NCI-H2196 (cell line): ENCODE measurements around the gene LASP1.
"Not testable (repeated sequence)": the region's sequence is repeated elsewhere in the genome, so short reads cannot be mapped to it uniquely, and the experiment has no call there.

Source experiments
- DNase-seq: peaks from one replicate; lab custom pipeline; 2025; ENCODE audit not compliant: unreplicated experiment; lab: John Stamatoyannopoulos, UW

LASP1 gene

DNA sequence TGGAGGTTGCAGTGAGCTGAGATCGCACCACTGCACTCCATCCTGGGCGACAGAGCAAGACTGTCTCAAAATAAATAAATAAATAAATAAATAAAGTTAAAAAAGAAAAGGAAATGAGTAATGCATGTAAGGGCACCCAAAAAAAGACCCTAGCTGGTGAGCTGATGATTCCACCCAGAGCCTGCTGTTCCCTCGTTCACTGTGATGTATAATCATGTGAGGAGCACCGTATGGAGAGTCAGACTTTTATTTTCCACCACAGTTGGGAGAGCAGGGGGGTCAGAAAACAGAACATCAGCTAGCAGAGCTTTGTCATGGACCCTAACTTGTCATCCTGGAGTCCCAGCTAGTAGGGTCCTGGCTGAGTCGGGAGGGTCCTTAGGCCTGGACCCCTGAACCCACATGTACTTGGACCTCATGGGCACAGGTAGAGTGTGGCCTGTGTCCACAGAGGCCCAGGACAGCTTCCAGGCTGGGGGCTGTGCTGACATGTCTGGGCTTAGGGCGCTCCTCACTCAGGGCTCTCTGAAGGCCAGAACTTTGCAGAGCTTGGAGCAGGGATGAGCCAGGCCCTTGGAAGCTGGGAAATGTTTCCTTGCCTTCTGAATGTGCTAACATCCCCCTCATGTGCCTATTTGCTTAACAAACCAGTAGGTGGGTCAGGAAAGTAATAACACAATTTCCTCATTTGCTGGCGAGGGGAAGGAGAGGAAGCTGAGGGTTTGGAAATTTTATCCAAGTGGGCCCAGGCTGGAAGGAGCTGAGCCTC is 36.8 kb downstream of the LASP1 start:
- no peak for DNase-seq

DNA sequence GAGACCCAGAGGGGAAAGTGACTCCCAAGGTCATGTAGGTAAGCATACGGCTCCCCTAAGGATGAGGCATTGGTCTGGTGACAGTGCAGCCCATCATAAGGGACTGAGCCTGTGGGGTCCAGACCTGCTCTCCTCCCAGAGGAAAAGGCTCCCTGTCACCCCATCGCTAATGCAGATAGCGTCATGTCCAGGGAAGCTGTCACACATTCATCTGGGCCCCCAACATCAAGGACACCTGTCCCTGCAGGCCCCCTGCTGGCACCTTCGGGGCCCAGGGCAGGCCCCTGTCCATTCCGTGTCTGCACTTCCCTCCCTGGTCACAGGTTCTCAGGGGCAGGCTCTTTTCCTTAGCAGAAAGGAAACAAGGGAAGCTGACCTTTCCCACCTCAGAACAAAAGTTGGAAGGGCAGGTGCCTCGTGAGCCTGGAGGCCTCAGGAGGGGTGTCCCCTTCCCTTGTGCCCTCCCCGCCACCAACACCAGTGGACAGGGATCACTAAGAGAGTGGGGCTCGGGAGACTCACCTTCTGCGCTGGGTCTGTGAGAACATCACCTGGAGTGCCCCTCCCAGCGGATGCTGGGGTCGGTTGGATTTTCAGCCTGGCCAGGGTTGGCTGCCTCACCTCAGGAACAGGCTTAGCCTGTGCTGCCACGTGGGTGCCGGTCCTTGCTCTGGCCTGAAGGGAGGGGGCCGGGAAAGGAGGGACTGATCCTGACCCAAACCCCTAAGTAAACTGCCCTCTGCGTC is 38.2 kb downstream of the LASP1 start:
- no peak for DNase-seq

DNA sequence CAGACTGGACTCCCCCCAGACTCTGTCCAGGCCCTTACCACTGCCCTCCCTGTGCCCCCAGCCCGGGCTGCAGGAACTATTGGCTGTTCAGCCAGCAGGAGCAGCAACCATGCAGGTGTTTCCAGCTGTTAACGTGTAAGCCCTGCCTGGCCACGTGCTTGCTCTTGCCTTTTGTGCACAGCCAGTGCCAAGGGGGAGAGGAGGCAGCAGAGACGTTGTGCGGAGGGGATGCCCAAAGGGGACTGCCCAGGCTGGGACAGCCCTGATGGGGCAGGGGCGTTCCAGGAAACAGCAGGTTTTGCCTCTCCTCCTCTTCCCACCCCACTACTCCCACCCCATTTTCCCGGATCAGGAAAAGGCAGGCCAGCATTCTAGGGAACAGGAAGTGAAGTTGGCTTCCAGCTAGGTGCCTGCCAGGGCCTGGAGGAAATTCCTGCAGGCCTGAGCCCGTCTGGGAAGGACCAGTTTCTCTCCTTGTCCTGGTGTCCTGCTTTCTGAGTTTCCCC is 38.9 kb downstream of the LASP1 start:
- DNase-seq, result no peak

DNA sequence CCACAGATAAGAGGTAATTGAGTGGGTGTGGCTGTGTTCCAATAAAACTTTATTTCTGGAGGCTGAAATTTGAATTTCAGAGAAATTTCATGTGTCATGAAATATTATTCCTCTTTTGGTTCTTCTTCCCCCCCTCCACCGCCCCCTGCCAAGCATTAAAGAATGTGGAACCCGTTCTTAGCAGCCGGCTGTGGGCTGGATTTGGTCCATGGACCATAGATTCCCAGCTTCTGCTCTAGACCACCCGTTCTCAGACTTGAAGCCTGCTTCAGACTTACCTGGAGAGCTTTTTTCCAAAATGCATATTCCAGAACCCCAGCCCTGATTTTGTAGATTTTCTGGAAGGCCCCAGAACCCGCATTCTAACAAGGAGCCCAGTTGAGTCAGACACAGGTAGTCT is 40.5 kb downstream of the LASP1 start:
- no peak for DNase-seq

DNA sequence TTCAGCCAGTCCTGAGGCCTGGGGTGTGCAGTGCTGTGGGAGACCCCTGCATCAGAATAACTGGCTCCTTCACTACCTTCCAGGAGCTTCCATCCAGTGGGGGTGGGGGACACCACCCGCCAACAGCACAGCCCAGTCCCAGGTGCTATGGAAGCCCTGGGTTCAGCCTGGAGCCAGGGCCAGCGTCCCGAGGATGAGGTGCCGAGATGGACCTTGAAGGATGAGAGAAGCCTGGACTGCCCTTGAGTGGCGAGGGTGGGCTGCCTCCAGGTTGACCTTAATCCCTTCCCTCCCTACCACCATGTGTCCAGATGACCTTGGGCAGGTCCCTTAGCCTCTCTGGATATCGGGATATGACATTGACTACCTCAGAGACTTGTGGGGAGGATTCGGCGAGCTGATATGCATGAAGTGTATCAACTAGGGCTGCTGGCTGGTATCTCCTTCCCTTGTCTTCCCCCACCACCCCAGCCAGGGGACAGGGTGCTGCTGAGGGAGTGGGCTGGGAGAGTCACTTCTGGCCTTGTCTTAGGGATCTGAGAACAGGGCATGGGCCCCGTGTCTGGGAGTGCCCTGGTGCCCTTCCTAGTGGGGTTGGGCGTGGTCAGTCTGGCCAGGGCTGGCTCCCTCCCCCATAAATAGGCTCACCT is 41.3 kb downstream of the LASP1 start:
- no peak for DNase-seq

DNA sequence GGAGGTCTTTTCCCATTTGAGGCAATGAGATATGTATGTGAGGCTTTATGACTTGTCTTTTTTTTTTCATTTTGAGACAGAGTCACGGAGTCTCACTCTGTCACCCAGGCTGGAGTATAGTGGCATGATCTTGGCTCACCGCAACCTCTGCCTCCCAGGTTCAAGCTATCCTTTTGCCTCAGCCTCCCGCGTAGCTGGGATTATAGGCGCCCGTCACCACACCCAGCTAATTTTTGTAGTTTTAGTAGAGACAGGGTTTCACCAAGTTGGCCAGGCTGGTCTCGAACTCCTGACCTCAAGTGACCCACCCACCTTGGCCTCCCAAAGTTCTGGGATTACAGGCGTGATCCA is 41.8 kb downstream of the LASP1 start:
- DNase-seq, result not testable (repeated sequence)

DNA sequence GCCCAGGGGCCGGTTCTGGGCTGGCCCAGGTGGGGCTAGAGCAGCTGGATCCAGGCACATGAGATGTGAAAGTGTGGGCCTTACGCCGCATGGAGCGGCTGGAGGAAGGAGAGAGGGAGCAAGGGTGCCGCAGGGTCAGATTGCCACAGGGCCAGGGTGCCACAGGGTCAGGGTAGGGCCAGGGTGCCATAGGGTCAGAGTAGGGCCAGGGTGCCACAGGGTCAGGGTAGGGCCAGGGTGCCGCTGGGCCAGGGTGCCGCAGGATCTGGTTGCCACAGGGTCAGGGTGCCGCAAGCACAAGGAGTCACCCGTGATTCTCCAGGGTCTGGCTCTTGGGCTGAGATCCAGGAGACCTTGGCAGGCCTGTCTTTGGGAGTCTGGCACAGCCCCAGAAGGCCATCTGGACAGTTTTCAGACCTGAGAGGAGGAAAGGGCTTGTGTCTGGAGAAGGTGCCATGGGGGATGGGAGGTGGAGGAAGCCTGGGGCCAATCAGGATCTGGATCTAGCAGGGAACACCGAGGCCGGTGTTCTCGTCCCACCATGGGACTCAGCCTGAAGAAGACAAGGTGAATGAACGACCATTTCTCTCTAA is 42.5 kb downstream of the LASP1 start:
- DNase-seq, result no peak

DNA sequence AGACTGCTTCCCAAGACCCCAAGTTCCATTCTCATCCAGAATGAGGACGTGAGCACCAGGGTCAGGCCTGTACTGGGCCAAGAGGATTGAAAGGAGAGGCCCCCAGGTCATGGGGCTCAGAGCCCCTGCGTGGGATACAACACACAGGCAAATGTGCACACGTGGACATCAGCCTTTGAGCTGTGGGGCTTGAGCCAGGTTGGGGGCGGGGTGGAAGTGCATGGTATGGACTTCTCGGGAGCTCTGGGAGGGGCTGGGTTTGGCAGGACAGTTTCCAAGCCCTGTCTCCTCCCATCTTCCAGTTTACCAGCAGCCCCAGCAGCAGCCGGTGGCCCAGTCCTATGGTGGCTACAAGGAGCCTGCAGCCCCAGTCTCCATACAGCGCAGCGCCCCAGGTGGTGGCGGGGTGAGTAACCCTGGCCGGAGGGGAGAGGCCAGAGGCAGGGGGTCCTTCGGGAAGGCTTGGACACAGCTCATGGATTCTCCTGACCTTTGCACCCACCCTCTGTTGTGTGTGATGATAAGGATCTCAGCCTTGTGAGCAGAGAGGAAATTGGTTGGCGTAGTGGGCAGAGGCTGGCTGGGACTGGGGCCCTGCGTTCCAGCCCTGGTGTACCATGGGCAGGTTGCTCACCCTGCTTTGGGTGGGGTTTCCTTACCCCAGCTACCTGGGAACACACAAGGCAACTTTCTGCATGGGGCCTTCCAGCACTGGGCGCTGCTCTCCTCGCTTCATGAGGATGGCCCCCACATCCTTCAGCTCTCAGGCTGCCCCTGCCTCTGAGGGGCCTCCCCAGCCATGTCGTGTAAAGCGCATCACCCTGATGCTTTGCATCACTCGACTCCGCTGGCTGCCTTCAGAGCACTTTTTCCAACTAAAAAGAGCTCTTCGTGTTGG is 45.1 kb downstream of the LASP1 start:
- DNase-seq, result no peak

DNA sequence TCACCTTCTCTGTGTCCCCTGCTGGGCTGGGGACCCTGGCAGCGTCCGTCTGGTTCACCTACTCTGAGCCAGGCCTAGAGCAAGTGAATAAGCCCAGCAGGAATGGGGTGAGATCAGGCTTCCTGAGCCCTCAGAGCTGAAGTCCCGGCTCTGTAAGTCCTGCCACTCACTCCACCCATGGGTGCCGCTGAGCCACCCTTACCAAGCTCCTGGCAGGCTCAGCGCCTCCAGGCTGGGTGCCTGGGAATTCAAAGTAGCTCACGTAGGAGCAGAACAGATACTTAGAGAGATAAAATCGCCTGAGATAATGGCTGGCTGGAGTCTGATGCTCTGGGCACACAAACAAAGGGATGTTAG is 45.8 kb downstream of the LASP1 start:
- DNase-seq, result no peak

DNA sequence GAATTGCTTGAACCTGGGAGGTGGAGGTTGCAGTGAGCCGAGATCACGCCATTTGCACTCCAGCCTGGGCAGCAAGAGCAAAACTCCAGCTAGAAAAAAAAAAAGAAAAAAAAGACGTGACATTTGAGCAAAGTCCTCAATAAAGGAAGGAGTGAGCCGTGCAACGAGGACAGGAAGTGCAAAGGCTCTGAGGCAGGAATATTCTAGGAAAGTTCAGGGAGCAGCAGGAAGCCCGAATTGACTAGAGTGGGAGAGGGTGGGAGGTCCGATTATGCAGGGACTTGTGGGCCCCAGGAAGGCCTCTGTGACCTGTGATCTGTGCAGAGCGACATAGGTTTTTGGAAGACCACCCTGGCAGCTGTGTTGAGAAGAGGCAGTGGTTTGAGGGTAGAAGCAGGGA is 46.9 kb downstream of the LASP1 start:
- DNase-seq, result no peak

DNA sequence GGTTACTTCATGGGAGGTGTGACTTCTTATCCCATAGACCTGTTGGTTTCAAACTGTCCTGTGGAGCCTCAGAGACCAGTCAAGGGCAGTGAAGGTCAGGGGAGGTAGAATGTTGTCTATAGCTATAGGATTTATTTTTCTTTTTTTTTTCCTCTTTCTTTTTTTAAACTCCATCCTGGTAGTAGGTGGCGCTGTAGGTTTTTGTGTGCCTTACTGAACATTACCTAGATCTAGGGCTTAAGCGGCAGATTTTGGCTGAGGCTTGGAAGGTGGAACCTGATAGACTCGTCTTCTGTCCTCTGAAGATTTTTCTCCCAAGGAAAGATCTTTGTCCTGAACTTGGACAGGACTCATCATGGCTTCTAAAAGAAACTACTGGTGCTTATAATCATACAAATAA is 47.4 kb downstream of the LASP1 start:
- DNase-seq, result no peak

DNA sequence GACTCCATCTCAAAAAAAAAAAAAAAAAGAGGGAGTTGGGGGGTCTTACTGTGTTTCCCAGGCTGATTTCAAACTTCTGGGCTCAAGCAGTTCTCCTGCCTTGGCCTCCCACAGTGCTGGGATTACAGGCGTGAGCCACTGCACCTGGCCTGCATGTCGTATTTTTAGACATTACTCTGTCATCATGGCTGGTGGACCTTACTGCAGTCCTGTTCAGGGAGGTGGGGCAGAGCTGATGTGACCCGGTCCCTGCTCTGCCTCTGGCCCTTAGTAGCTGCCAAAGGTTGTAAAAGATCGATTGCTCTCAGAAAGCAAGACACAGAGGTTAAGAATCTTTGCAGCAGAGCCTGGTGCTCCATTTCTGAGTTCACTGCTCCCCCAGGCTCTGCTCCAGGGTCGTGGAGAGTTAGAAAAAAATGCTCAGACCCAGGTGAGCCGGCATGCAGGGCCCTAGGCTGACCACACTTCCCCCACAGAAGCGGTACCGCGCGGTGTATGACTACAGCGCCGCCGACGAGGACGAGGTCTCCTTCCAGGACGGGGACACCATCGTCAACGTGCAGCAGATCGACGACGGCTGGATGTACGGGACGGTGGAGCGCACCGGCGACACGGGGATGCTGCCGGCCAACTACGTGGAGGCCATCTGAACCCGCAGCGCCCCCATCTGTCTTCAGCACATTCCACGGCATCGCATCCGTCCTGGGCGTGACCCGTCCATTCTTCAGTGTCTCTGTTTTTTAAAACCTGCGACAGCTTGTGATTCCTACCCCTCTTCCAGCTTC is 48.5 kb downstream of the LASP1 start:
- DNase-seq, result no peak

DNA sequence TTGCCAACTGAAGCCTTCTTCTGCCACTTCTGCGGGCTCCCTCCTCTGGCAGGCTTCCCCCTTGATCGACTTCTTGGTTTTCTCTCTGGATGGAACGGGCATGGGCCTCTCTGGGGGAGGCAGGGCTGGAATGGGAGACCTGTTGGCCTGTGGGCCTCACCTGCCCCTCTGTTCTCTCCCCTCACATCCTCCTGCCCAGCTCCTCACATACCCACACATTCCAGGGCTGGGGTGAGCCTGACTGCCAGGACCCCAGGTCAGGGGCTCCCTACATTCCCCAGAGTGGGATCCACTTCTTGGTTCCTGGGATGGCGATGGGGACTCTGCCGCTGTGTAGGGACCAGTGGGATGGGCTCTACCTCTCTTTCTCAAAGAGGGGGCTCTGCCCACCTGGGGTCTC is 49.1 kb downstream of the LASP1 start:
- DNase-seq, result no peak

DNA sequence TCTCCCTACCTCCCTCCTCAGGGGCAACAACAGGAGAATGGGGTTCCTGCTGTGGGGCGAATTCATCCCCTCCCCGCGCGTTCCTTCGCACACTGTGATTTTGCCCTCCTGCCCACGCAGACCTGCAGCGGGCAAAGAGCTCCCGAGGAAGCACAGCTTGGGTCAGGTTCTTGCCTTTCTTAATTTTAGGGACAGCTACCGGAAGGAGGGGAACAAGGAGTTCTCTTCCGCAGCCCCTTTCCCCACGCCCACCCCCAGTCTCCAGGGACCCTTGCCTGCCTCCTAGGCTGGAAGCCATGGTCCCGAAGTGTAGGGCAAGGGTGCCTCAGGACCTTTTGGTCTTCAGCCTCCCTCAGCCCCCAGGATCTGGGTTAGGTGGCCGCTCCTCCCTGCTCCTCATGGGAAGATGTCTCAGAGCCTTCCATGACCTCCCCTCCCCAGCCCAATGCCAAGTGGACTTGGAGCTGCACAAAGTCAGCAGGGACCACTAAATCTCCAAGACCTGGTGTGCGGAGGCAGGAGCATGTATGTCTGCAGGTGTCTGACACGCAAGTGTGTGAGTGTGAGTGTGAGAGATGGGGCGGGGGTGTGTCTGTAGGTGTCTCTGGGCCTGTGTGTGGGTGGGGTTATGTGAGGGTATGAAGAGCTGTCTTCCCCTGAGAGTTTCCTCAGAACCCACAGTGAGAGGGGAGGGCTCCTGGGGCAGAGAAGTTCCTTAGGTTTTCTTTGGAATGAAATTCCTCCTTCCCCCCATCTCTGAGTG is 49.6 kb downstream of the LASP1 start:
- no peak for DNase-seq

DNA sequence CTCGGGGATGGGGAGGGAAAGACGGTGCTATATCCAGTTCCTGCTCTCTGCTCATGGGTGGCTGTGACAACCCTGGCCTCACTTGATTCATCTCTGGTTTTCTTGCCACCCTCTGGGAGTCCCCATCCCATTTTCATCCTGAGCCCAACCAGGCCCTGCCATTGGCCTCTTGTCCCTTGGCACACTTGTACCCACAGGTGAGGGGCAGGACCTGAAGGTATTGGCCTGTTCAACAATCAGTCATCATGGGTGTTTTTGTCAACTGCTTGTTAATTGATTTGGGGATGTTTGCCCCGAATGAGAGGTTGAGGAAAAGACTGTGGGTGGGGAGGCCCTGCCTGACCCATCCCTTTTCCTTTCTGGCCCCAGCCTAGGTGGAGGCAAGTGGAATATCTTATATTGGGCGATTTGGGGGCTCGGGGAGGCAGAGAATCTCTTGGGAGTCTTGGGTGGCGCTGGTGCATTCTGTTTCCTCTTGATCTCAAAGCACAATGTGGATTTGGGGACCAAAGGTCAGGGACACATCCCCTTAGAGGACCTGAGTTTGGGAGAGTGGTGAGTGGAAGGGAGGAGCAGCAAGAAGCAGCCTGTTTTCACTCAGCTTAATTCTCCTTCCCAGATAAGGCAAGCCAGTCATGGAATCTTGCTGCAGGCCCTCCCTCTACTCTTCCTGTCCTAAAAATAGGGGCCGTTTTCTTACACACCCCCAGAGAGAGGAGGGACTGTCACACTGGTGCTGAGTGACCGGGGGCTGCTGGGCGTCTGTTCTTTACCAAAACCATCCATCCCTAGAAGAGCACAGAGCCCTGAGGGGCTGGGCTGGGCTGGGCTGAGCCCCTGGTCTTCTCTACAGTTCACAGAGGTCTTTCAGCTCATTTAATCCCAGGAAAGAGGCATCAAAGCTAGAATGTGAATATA is 50.8 kb downstream of the LASP1 start:
- no peak for DNase-seq

DNA sequence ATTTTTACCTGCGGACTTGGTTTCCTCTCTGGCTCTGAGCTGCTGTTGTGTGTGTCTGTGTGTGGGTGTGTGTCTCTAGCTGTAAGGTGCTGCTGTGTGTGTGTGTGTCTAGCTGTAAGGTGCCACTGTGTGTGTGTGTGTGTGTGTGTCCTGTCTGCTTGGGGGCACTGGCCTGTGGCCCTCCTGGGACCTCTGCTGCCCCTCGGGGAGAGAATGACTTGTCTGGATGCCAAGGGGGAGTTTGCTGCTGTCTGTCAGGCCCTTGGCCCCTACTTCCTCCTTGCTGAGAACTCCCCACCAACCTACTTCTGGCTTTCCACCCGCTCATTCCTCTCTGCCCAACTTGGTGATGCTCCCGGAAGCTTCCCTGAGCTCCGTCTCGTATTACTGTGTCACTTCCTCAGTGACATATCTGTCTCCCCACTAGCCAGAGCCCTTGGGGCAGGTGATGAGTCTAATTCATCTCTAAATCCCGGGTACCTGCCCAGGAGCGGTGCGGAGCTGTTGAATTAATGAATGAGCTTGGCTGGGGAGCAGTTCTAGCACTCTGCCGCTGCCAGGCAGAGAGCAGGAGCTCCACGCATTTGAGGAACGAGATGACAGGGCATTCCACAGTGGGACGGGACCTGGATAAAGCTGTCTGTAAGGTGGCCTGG is 52.0 kb downstream of the LASP1 start:
- no peak for DNase-seq

DNA sequence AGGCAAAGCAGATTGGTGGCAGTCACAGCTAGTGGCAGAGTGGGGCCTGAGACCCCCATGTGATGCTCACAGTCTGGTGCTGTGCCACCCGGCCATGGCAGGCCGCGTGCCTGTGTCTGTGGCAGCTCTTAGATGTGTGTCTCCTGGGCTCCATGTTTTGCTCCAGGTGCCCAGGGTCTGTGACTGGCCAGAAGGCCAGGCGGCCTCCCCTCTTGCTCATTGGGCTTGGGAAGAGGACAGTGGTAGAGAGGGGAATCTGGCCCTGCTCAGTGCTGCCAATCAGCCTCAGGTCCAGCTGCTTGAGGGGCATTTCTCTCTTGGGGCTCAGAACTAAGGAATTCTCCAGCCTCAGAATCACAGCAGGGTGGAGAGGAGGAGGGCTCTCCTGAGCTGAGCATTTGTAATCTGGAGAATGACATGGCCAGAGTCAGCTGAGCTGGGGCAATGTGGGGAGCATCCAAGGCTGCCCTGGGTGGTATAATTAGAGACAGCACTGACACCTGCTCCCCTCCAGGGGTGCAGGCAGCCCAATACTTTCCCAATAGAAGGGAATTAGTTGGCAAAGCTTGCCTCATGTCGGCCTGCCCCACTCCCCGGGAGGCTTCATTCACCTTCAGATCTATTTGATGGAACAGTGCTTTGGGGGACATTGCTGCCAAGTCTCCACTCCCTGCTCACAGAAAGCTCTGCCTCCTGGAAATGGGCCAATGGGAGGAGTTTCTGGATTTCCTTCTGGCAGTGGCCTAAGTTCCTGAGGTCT is 52.9 kb downstream of the LASP1 start:
- DNase-seq, result peak; percentile 55
